Ascending aorta (tissue), 2 donors: ENCODE results near the gene FOLR3. TPM values are rescaled to one million over a fixed set of nuclear protein-coding genes. Genes with fewer than 3 reads are reported as not detected.
A peak's percentile ranks its signal among the peaks of the same experiment; 100 is the strongest.

Source experiments
- DNase-seq, 2 donors: peaks; one replicate each; pipeline ENCODE4 v3.0.0-alpha.2; 2019; ENCODE audit warnings: low spot score in 2 of 2
- H3K27ac ChIP-seq, 2 donors: fragments of 200-600 bp; sonication (generic); one replicate each; pipeline ENCODE4 v1.5.1; 2016 to 2017; ENCODE audit warnings: mild to moderate bottlenecking in 1 of 2
- H3K27me3 ChIP-seq: fragments of 200-600 bp; sonication (generic); one replicate; pipeline ENCODE4 v1.5.1; 2017
- H3K36me3 ChIP-seq, 2 donors: fragments of 200-600 bp; sonication (generic); one replicate each; pipeline ENCODE4 v1.5.1; 2016
- H3K4me1 ChIP-seq, 2 donors: fragments of 200-600 bp; sonication (generic); one replicate each; pipeline ENCODE4 v1.5.1; 2016 to 2017; ENCODE audit warnings: mild to moderate bottlenecking in 1 of 2
- H3K4me3 ChIP-seq, 2 donors: fragments of 200-600 bp; sonication (generic); one replicate each; pipeline ENCODE4 v1.5.1; 2016 to 2017; ENCODE audit warnings: mild to moderate bottlenecking in 1 of 2
- H3K9me3 ChIP-seq, 2 donors: fragments of 200-600 bp; sonication (generic); one replicate each; pipeline ENCODE4 v1.5.1; 2016
- CTCF ChIP-seq, 3 experiments: fragments of 200-600 bp in 2 of 3; fragments of 450-650 bp in 1 of 3; sonication (generic) in 2 of 3; IDR thresholded peaks; one replicate each; pipeline ENCODE4 v1.5.1; 2016 to 2019; ENCODE audit warnings: antibody characterized with exemption in 3 of 3, mild to moderate bottlenecking in 1 of 3, moderate library complexity in 1 of 3
- intact Hi-C: fragments of 100-400 bp; cut with DNase I; formaldehyde crosslinking; loops from one replicate; pipeline ENCODE4 v1.15.1; 2023
- total RNA-seq: library from RNA; depleted of rRNA; stranded (reverse); fragments of >200 nt; gene quantifications from one replicate; pipeline ENCODE4 v1.1.0, GENCODE V29; 2016

The FOLR3 gene
- total RNA-seq, 1 donor from 2014 or later = not detected

DNA sequence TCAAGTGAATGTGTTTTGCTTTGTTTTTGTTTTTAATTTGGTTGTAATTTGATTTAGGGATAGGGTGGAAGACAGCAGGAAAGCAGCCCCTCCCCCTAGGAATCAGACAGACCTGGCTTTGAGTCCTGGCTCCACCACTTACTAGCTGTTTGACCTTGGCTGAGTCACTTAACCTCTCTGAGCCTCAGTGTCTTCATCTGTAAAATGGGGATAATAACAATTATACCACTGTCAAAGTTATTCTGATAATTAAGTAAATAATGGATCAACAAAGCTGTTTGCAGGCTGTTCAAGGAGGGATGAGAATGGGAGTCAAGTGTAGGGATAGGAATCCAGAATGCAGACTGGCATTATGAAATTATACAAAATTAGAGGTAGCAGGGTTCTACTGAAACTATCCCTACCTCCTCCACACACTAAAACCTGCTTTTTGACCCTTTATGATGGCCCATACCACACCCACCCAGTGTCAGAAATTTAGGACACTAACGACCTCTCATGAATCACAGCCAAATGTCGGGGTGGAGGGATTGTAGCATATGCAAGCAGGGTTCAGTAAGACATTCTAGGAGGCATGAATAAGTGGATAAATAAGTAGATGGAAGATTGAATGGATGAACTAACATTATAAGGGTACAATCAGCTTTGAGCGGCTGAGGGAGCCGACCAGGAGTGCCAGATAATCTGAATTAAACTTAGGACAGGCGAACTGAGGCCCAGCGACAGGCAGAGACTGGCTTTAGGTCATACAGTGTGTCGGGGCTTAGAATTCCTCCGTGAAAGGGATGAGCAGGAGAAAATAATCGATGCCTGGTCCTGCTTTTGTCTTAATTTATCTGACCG lies 24.0 kb upstream of the FOLR3 start:
- H3K36me3 ChIP-seq = no peaks in the 10 kb centered on the region
- intact Hi-C loops = loop anchor here (1.0 to 5.0 kb wide), 7 partner anchors 8 to 325 kb away; partner anchors contain the start of genes CLPB, LAMTOR1, LRRC51 and NUMA1
- no peak for TF ChIP-seq CTCF (IDR thresholded peaks at IDR 0.05)
- H3K27me3 ChIP-seq = no peaks in the 10 kb centered on the region
- peak overlapping the region; percentile 69 to 77 for H3K4me3 ChIP-seq
- H3K9me3 ChIP-seq = no peaks in the 10 kb centered on the region
- DNase-seq = no peak
- peak overlapping the region; percentile 95 to 97 for H3K27ac ChIP-seq
- peaks cover 3 to 10% of the 10 kb centered on the region in 2 donors for H3K4me1 ChIP-seq

DNA sequence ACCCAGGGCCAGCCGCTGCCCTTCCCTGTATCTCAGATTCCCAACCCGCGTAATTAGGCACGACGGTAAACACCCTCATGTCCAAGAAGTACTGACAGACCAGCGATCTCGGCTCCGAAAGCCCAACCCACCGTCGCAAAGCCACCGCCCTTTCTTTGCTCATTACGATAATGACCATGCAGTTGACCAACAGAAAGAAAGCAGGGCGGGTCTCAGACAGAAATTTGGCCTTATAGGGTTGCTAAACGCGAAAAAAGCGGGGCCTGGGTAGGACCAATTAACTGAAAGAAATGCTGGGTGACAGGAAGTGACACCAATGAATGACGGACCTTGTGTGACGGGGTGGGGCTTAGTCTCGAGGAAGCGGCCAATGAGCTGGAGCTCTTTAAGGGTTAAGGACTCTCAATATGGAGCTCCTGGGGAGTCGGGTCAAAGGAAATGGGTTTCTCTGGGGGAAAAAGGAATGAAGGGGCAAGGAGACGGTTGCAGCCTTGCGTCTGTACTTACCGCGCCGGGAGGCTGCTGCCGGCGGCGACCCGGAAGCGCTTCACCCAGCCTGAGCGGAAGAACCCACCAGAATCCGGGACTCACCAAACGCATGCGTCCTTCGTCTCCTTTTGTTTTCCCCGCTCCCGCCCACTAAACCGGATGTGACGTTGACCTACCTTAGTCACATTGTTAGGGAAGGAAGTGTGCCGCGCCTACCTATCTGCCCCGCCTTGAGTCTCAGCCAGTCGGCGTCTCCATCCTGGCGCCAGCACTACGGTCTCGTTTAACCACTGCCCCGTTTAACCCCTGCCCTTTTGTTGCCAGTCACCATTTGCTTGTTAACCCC lies 23.2 kb upstream of the FOLR3 start, which contains the start of gene ANAPC15:
TSS of gene ANAPC15 (minus strand) at position 553 of the 835 bp plus-strand sequence. CDS start 1,419 bp downstream, outside the sequence.
- DNase-seq = peak; percentile 98 to 100
- intact Hi-C loops = loop anchor here (1.0 to 5.0 kb wide), 7 partner anchors 9 to 326 kb away; partner anchors contain the start of genes CLPB, LAMTOR1, LRRC51 and NUMA1

DNA sequence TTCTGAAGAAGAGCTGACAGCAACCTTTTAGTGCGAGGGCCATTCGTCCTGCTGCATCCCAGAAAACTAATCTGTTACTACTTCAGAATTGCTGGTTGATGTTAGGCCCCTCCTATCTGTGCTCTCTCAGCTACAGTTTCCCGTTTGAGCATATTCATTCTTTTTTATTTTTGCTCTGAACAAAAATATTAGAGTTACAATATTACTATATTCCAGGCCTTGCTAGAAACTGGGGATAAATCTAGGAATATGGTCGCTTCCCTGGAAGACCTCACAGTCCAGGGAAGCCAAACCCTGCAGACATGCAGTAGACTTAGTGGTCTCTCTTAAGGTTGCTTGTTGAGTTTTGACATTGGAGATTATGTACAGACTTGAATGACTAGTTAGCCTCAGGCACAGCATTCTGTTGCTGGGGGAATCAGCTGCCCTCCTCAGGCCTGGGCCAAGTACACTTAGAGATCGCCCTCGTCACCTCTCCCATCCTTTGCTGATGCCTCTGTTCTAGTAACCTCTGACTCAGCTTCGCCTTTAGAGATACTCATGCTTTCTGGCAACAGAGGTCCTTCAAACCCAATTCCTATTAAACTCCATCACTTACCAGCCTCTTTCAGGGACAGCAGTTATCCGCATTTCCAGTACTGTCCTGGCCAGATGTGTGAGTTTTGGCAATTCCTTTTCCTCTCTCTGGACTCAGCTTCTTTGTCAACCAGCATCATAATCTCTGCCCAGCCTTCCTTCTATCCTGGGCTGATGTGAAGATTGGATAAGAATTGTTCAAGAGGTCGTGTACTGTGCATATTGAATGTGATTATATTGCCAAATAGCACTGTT lies 22.3 kb upstream of the FOLR3 start:
- Histone ChIP-seq H3K4me1 (peaks cover 3 to 10% of the 10 kb centered on the region in 2 donors), H3K9me3 (no peaks in the 10 kb centered on the region), H3K27me3 (no peaks in the 10 kb centered on the region), H3K4me3 (peak overlapping the region; percentile 69 to 77), H3K36me3 (no peaks in the 10 kb centered on the region), H3K27ac (peak overlapping the region; percentile 95 to 97)
- no peak for TF ChIP-seq CTCF (IDR thresholded peaks at IDR 0.05)
- DNase-seq = no peak
- intact Hi-C loops = loop anchor here (1.0 to 5.0 kb wide), 7 partner anchors 10 to 326 kb away; partner anchors contain the start of genes CLPB, LAMTOR1, LRRC51 and NUMA1

More for the DNA sequence above, 23.2 kb upstream of the FOLR3 start, which contains the start of gene ANAPC15:
- TF ChIP-seq CTCF (IDR thresholded peaks at IDR 0.05) = no peak
- Histone ChIP-seq H3K9me3 (no peaks in the 10 kb centered on the region), H3K36me3 (no peaks in the 10 kb centered on the region), H3K4me3 (peak within 1 kb of the TSS; percentile 69 to 77), H3K27me3 (no peaks in the 10 kb centered on the region), H3K27ac (peak within 1 kb of the TSS; percentile 95 to 97), H3K4me1 (peaks cover 3 to 10% of the 10 kb centered on the region in 2 donors)

GRCh38 chr11:72114570-72114969 lies 21.0 kb upstream of the FOLR3 start:
- Histone ChIP-seq H3K27me3 (no peaks in the 10 kb centered on the region), H3K36me3 (no peaks in the 10 kb centered on the region), H3K4me3 (no peak overlapping the region), H3K4me1 (peaks cover 3 to 10% of the 10 kb centered on the region in 2 donors), H3K27ac (no peak overlapping the region), H3K9me3 (no peaks in the 10 kb centered on the region)
- intact Hi-C loops = loop anchor here (5.0 kb wide), 1 partner anchor 318 kb away; the partner anchor contains the start of gene CLPB
- no peak for DNase-seq
- TF ChIP-seq CTCF (IDR thresholded peaks at IDR 0.05) = no peak
